Ascending aorta (tissue), 2 donors: ENCODE results near the gene TCP11L1. TPM values are rescaled to one million over a fixed set of nuclear protein-coding genes. Genes with fewer than 3 reads are reported as not detected.
"Not testable (repeated sequence)": the region's sequence is repeated elsewhere in the genome, so short reads cannot be mapped to it uniquely, and the experiment has no call there.

ENCODE experiments used
- DNase-seq, 2 donors: peaks; one replicate each; pipeline ENCODE4 v3.0.0-alpha.2; 2019; ENCODE audit warnings: low spot score in 2 of 2
- H3K27ac ChIP-seq, 2 donors: fragments of 200-600 bp; sonication (generic); one replicate each; pipeline ENCODE4 v1.5.1; 2016 to 2017; ENCODE audit warnings: mild to moderate bottlenecking in 1 of 2
- H3K27me3 ChIP-seq: fragments of 200-600 bp; sonication (generic); one replicate; pipeline ENCODE4 v1.5.1; 2017
- H3K36me3 ChIP-seq, 2 donors: fragments of 200-600 bp; sonication (generic); one replicate each; pipeline ENCODE4 v1.5.1; 2016
- H3K4me1 ChIP-seq, 2 donors: fragments of 200-600 bp; sonication (generic); one replicate each; pipeline ENCODE4 v1.5.1; 2016 to 2017; ENCODE audit warnings: mild to moderate bottlenecking in 1 of 2
- H3K4me3 ChIP-seq, 2 donors: fragments of 200-600 bp; sonication (generic); one replicate each; pipeline ENCODE4 v1.5.1; 2016 to 2017; ENCODE audit warnings: mild to moderate bottlenecking in 1 of 2
- H3K9me3 ChIP-seq, 2 donors: fragments of 200-600 bp; sonication (generic); one replicate each; pipeline ENCODE4 v1.5.1; 2016
- intact Hi-C: fragments of 100-400 bp; cut with DNase I; formaldehyde crosslinking; loops from one replicate; pipeline ENCODE4 v1.15.1; 2023
- total RNA-seq: library from RNA; depleted of rRNA; stranded (reverse); fragments of >200 nt; gene quantifications from one replicate; pipeline ENCODE4 v1.1.0, GENCODE V29; 2016
- TF ChIP-seq, protein P1 (sequence below), 3 experiments: fragments of 200-600 bp in 2 of 3; fragments of 450-650 bp in 1 of 3; sonication (generic) in 2 of 3; IDR thresholded peaks; one replicate each; pipeline ENCODE4 v1.5.1; 2016 to 2019; ENCODE audit warnings: antibody characterized with exemption in 3 of 3, mild to moderate bottlenecking in 1 of 3, moderate library complexity in 1 of 3

The TCP11L1 gene
- total RNA-seq, 1 donor from 2014 or later, result 33.6 TPM

DNA sequence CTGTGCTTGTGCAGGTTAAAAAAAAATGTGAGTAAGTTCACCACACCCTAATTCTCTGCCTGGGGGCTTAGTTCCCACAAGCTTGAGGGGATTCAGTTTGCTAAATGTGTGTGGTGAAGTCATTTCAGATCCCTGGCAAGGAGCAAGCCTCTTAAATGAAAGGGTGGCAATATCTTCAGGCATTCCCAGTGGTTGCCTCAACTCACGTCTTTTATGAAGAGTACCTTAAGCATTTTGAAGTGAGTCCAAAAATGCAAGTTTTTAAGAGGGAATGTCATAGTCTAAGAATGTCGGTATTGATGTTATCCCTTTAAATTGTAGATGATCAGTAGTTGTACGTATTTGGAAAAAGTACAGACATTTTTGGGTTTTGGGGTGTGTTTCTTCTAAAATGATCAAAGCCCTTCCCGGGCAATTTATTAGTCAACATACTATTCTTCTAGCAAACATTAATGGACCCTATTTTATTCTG lies 4.9 kb downstream of the TCP11L1 start:
- TF ChIP-seq, protein P1, sequence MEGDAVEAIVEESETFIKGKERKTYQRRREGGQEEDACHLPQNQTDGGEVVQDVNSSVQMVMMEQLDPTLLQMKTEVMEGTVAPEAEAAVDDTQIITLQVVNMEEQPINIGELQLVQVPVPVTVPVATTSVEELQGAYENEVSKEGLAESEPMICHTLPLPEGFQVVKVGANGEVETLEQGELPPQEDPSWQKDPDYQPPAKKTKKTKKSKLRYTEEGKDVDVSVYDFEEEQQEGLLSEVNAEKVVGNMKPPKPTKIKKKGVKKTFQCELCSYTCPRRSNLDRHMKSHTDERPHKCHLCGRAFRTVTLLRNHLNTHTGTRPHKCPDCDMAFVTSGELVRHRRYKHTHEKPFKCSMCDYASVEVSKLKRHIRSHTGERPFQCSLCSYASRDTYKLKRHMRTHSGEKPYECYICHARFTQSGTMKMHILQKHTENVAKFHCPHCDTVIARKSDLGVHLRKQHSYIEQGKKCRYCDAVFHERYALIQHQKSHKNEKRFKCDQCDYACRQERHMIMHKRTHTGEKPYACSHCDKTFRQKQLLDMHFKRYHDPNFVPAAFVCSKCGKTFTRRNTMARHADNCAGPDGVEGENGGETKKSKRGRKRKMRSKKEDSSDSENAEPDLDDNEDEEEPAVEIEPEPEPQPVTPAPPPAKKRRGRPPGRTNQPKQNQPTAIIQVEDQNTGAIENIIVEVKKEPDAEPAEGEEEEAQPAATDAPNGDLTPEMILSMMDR (IDR thresholded peaks at IDR 0.05), result no peak
- DNase-seq, result no peak
- intact Hi-C loops, result loop anchor here (10.0 kb wide), 1 partner anchor 150 kb away; the partner anchor contains the start of gene QSER1
- Histone ChIP-seq H3K27me3 (no peaks in the 10 kb centered on the region), H3K36me3 (peaks cover 27 to 32% of the 10 kb centered on the region in 2 donors), H3K9me3 (no peaks in the 10 kb centered on the region), H3K27ac (no peak overlapping the region), H3K4me3 (no peak overlapping the region), H3K4me1 (peaks cover 4 to 11% of the 10 kb centered on the region in 2 donors)

DNA sequence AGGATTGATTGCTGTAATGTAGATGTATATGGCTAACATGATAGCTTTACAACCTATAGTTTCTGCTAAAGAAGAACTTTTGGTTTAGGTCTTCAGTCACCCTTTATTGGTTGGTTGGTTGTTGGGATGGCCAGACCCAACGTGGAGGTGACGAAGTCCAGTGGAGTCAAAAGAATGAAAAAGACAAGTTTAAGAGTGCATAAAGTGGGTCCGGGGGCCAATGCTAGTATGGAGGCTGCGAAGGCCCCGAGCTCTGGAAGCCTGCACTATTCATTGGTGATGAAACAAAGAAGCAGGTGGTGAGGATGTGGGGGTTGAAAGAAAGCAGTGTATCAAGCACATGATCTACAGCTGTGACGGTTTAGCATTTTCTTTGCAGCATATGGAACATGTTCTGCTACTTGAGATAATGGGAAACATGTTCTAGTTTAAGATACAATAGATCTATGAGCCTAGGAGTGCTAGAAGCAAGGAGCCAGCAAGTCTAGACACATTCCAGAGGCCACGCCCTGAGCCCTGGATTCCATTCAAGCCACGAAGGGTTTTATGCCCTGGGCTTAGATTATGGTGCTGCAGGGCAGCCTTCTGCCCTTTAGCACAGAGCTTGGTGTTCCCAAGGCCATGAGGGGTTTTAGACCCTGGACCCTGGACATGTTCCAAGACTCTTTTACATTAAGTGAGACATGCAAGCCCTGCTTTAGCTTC lies 6.3 kb downstream of the TCP11L1 start:
- Histone ChIP-seq H3K9me3 (no peaks in the 10 kb centered on the region), H3K27me3 (no peaks in the 10 kb centered on the region), H3K36me3 (peaks cover 27 to 32% of the 10 kb centered on the region in 2 donors), H3K4me1 (peaks cover 4 to 11% of the 10 kb centered on the region in 2 donors), H3K27ac (no peak overlapping the region), H3K4me3 (no peak overlapping the region)
- TF ChIP-seq, protein P1 (IDR thresholded peaks at IDR 0.05), result no peak
- intact Hi-C loops, result loop anchor here (10.0 kb wide), 1 partner anchor 151 kb away; the partner anchor contains the start of gene QSER1
- DNase-seq, result no peak

DNA sequence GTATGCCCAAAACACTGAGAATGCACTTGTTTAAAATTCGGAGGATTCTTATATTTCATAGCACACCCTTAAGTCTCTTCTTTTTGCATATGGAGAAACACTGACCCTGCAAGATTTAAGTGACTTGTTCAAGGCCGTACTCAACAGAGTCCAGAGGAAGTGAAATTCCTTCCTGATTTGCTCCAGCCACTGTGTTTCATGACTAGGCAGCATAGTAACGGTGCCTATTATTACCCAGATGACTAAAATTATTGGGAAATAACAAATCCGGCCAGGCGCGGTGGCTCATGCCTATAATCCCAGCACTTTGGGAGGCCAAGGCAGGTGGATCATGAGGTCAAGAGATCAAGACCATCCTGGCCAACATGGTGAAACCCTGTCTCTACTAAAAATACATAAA lies 9.3 kb downstream of the TCP11L1 start:
- intact Hi-C loops, result loop anchor here (10.0 kb wide), 1 partner anchor 154 kb away; the partner anchor contains the start of gene QSER1
- peaks cover 26 to 36% of the 10 kb centered on the region in 2 donors for H3K36me3 ChIP-seq
- H3K27me3 ChIP-seq, H3K4me1 ChIP-seq, DNase-seq, H3K27ac ChIP-seq, H3K4me3 ChIP-seq, H3K9me3 ChIP-seq: not testable (repeated sequence)

DNA sequence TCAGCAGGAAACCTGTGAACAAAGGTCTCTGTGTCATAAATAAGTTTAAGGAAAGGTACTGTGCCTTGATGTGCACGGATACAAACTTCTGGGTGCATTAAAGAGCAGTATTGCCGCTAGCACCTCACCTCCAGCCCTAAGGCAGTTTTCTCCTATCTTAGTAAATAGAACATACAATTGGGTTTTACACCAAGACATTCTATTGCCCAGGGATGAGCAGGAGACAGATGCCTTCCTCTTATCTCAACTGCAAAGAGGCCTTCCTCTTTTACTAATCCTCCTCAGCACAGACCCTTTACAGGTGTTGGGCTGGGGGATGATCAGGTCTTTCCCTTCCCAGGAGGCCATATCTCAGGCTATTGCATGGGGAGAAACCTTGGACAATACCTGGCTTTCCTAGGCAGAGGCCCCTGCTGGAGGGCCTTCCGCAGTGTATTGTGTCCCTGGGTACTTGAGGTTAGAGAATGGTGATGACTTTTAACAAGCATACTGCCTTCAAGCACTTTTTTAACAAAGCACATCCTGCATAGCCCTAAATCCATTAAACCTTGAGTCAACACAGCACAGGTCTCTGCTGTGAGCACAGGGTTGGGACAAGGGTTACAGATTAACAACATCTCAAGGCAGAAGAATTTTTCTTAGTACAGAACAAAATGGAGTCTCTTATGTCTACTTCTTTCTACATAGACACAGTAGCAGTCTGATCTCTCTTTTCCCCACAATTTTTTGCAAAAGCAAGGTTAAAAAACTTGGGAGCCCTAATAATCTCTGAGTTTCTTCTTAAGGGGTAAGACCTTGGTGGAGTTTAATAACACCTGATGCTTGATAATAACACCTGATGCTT lies 10.4 kb downstream of the TCP11L1 start:
- not testable (repeated sequence) for H3K9me3 ChIP-seq, H3K4me3 ChIP-seq, DNase-seq, H3K27ac ChIP-seq, H3K4me1 ChIP-seq, H3K27me3 ChIP-seq
- intact Hi-C loops, result loop anchor here (10.0 kb wide), 1 partner anchor 155 kb away; the partner anchor contains the start of gene QSER1
- H3K36me3 ChIP-seq, result peaks cover 17 to 31% of the 10 kb centered on the region in 2 donors

DNA sequence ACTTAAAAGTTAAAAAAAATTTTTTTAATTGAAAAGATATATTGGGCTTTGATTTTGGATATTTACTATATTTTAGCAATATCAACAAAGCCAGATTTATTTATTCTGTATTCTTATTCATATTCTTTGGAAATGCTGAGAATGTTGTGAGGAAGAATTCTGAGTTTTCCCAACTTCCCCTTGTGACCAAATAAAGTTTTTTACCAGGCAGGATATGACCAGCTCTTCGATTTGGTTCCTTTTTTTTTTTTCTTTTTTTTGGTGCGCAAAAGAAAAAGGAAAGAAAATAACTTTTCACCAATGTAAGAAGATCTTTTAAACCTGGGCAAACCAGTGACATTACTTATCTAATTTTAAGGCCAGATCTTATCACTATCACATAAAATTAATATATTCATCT lies 12.9 kb downstream of the TCP11L1 start:
- H3K27ac ChIP-seq, result no peak overlapping the region
- no peak for DNase-seq
- intact Hi-C loops, result no loop called here
- H3K4me1 ChIP-seq, result no peaks in the 10 kb centered on the region
- H3K4me3 ChIP-seq, result no peak overlapping the region
- TF ChIP-seq, protein P1 (IDR thresholded peaks at IDR 0.05), result no peak
- H3K27me3 ChIP-seq, result no peaks in the 10 kb centered on the region
- H3K36me3 ChIP-seq, result peaks cover 3 to 24% of the 10 kb centered on the region in 2 donors
- no peaks in the 10 kb centered on the region for H3K9me3 ChIP-seq

DNA sequence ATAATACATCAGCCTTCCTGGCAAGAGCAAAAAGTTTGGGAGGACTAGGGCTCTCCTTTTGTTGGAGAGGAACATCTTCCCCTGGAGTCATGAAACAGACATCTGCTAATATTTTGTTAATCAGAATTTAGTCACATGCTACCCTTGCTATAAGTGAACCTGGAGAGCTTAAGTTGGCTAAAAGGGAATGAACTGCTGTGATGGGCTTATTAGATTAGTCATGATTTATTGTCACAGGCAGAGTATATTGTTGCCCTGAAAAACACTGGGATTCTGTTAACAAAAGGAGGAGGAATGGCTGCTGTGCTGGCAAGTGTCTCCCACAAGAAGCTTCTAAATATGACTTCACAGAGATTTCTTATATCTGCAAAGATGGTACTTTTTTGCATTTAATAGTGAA lies 16.0 kb downstream of the TCP11L1 start:
- intact Hi-C loops, result no loop called here
- TF ChIP-seq, protein P1 (IDR thresholded peaks at IDR 0.05), result no peak
- Histone ChIP-seq H3K4me3 (no peak overlapping the region), H3K27me3 (no peaks in the 10 kb centered on the region), H3K4me1 (no peaks in the 10 kb centered on the region), H3K27ac (no peak overlapping the region), H3K36me3 (peaks cover 25 to 42% of the 10 kb centered on the region in 2 donors), H3K9me3 (no peaks in the 10 kb centered on the region)
- DNase-seq, result no peak
